DOHH2 (cell line): ENCODE data around the gene DUSP23.

Source experiments
- H3F3A ChIP-seq: fragments of 200-600 bp; sonication (generic), shearing (Covaris generic); 2 replicates; pipeline ENCODE4 v1.6.0; 2016; ENCODE audit warnings: antibody characterized with exemption, mild to moderate bottlenecking; ENCODE audit not compliant: control insufficient read depth, insufficient read depth
- H3K27ac ChIP-seq: fragments of 200-600 bp; sonication (generic); 2 replicates; pipeline ENCODE4 v1.5.1; 2014; ENCODE audit warnings: low read depth, mild to moderate bottlenecking, low read length, moderate library complexity
- H3K27me3 ChIP-seq: fragments of 200-600 bp; sonication (generic); 2 replicates; pipeline ENCODE4 v1.6.1; 2014; ENCODE audit warnings: mild to moderate bottlenecking, low read length, mixed read lengths; ENCODE audit not compliant: control insufficient read depth
- H3K36me3 ChIP-seq: fragments of 200-600 bp; sonication (generic); 2 replicates; pipeline ENCODE4 v1.6.1; 2014; ENCODE audit warnings: mild to moderate bottlenecking, low read length, moderate library complexity, mixed read lengths; ENCODE audit not compliant: control insufficient read depth
- H3K4me1 ChIP-seq: fragments of 200-600 bp; sonication (generic); 2 replicates; pipeline ENCODE4 v1.6.1; 2014; ENCODE audit warnings: mild to moderate bottlenecking, low read length, mixed read lengths; ENCODE audit not compliant: control insufficient read depth
- H3K4me2 ChIP-seq: fragments of 200-600 bp; sonication (generic); 2 replicates; pipeline ENCODE4 v1.6.0; 2014; ENCODE audit warnings: mild to moderate bottlenecking, low read length, moderate library complexity
- H3K4me3 ChIP-seq: fragments of 200-600 bp; sonication (generic); 2 replicates; pipeline ENCODE4 v1.5.1; 2014; ENCODE audit warnings: mild to moderate bottlenecking, low read length, mixed read lengths
- H3K79me2 ChIP-seq: fragments of 200-600 bp; sonication (generic); 2 replicates; pipeline ENCODE4 v1.6.1; 2014; ENCODE audit warnings: mild to moderate bottlenecking, low read length, mixed read lengths; ENCODE audit not compliant: control insufficient read depth
- H3K9me2 ChIP-seq: fragments of 200-600 bp; sonication (generic); replicated peaks from 2 replicates; pipeline ENCODE4 v1.6.1; 2014; ENCODE audit warnings: mild to moderate bottlenecking, low read length, mixed read lengths; ENCODE audit not compliant: control insufficient read depth
- H3K9me3 ChIP-seq: fragments of 200-600 bp; sonication (generic); 2 replicates; pipeline ENCODE4 v1.6.1; 2014; ENCODE audit warnings: antibody characterized with exemption, low read length, mixed read lengths; ENCODE audit not compliant: control insufficient read depth, insufficient read depth
- H4K20me1 ChIP-seq: fragments of 200-600 bp; sonication (generic); 2 replicates; pipeline ENCODE4 v1.6.0; 2014; ENCODE audit warnings: low read depth, mild to moderate bottlenecking, antibody characterized with exemption, low read length, moderate library complexity; ENCODE audit not compliant: control insufficient read depth, insufficient read depth
- CTCF ChIP-seq: fragments of 200-600 bp; sonication (generic); IDR thresholded peaks from one replicate; pipeline ENCODE4 v1.5.1; 2014; ENCODE audit warnings: antibody characterized with exemption, mild to moderate bottlenecking, low read depth, low read length; ENCODE audit not compliant: poor library complexity, severe bottlenecking
- EZH2phosphoT487 ChIP-seq: fragments of 200-600 bp; sonication (generic); IDR thresholded peaks from 2 replicates; pipeline ENCODE4 v1.6.1; 2017; ENCODE audit warnings: borderline replicate concordance, mild to moderate bottlenecking, antibody characterized with exemption, low read length, moderate library complexity, mixed read lengths

DUSP23 gene

GRCh38 chr1:159828581-159829272 is 48.0 kb downstream of the DUSP23 start:
- TF ChIP-seq EZH2phosphoT487 (no peak), CTCF (no peak)
- Histone ChIP-seq H3K27me3 (peaks cover 5% of the 10 kb centered on the region; the same call in 1 of the 2 replicates), H4K20me1 (no peaks in the 10 kb centered on the region), H3K36me3 (no peaks in the 10 kb centered on the region), H3K9me3 (no peaks in the 10 kb centered on the region), H3K9me2 (no peaks in the 10 kb centered on the region), H3K4me2 (no peak overlapping the region), H3K4me3 (no peak overlapping the region), H3F3A (no peaks in the 10 kb centered on the region), H3K4me1 (no peaks in the 10 kb centered on the region), H3K79me2 (no peaks in the 10 kb centered on the region), H3K27ac (no peak overlapping the region)

DNA sequence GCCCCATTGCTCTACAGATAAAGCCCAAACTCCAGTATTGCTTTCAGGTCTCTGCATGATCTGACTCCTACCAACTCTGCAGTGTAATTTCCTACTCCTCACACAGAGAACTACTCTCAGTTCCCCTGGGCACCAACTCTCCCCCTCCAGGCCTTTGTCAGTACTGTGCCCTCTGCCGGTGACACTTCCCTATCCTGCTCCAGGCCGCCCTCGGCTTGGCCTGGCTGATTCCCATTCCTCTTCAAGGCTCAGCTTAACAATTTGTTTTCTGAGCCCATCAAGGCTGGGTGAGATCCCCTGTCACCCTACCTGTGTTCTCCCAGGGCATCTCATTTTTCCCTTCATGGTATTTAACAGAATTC is 48.5 kb downstream of the DUSP23 start:
- H3K4me1 ChIP-seq, result no peaks in the 10 kb centered on the region
- H3K27ac ChIP-seq, result no peak overlapping the region
- H3K36me3 ChIP-seq, result no peaks in the 10 kb centered on the region
- no peaks in the 10 kb centered on the region for H3K9me2 ChIP-seq
- no peak overlapping the region for H3K4me3 ChIP-seq
- H3K27me3 ChIP-seq, result peaks cover 3% of the 10 kb centered on the region; the same call in 1 of the 2 replicates
- H3K4me2 ChIP-seq, result no peak overlapping the region
- H3K79me2 ChIP-seq, result no peaks in the 10 kb centered on the region
- no peaks in the 10 kb centered on the region for H3K9me3 ChIP-seq
- no peaks in the 10 kb centered on the region for H3F3A ChIP-seq
- peak; percentile 55 for TF ChIP-seq CTCF
- no peak for TF ChIP-seq EZH2phosphoT487
- H4K20me1 ChIP-seq, result no peaks in the 10 kb centered on the region

GRCh38 chr1:159829822-159830465 is 49.2 kb downstream of the DUSP23 start:
- H3K9me2 ChIP-seq, result no peaks in the 10 kb centered on the region
- no peaks in the 10 kb centered on the region for H3K79me2 ChIP-seq
- no peaks in the 10 kb centered on the region for H3K36me3 ChIP-seq
- 0 out of 2 replicates have a peak, but pooled peaks cover under 1% of the 10 kb centered on the region for H3K27me3 ChIP-seq
- no peak overlapping the region for H3K27ac ChIP-seq
- no peaks in the 10 kb centered on the region for H3K9me3 ChIP-seq
- no peak overlapping the region for H3K4me3 ChIP-seq
- no peak for TF ChIP-seq EZH2phosphoT487
- TF ChIP-seq CTCF, result no peak
- H3F3A ChIP-seq, result no peaks in the 10 kb centered on the region
- no peak overlapping the region for H3K4me2 ChIP-seq
- H3K4me1 ChIP-seq, result no peaks in the 10 kb centered on the region
- H4K20me1 ChIP-seq, result no peaks in the 10 kb centered on the region
